Left renal pelvis (tissue), 4 donors: Measurements from ENCODE around the gene TRHDE. TPM values are rescaled to one million over a fixed set of nuclear protein-coding genes. Genes with fewer than 3 reads are reported as not detected.
"Not testable (repeated sequence)": the region's sequence is repeated elsewhere in the genome, so short reads cannot be mapped to it uniquely, and the experiment has no call there.

Experiments used
- DNase-seq, 4 donors: peaks; one replicate each; pipeline ENCODE4 v3.0.0-alpha.2; 2013; ENCODE audit warnings: low read depth in 4 of 4, low spot score in 3 of 4
- polyA plus RNA-seq, 4 donors: library from polyadenylated mRNA; unstranded; fragments of 120-200 nt; gene quantifications; one replicate each; pipeline ENCODE4 v1.2.1, GENCODE V29; 2013; ENCODE audit not compliant: insufficient read length in 4 of 4

The TRHDE gene
- polyA plus RNA-seq, 4 donors: 5.4 to 31.0 (median 25.0) TPM

DNA sequence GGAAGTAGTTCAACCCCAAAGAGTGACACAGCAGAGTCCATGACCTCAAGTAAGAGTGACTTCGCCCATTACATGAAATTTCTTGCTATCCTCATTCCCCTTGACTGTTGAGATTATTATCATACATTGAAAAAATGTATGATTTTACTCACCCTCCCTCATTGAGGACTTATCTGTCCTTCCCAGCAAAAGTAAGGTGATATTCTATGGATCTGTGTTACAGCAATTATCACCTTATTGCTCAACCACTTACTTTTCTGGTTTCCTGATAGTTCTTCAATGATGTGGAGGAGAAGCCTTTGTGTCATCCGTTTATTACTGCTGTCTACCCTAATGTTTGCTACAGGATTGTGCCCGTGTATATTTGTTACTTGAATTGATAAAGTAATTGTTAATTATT, 306.2 kb downstream of the TRHDE start:
- no peak for DNase-seq

DNA sequence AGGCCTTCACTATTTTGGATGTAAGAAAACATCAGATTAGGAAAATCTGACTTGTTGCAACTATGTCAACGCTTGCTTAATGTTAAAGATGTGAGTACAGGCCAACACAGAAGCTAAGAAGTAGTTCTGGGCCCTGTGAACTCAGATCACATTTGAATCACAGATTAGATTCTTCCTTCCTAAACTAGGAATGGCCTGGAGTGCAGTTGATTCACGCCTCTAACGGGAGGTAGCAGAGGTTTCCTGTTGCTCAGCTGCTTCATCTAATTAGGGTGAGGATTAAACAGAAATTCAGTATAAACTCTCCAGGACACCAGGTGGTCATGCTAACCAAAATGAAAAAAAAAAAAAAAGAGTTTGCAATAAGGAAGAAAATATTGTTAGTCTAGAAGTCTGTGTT, 314.3 kb downstream of the TRHDE start:
- no peak for DNase-seq

DNA sequence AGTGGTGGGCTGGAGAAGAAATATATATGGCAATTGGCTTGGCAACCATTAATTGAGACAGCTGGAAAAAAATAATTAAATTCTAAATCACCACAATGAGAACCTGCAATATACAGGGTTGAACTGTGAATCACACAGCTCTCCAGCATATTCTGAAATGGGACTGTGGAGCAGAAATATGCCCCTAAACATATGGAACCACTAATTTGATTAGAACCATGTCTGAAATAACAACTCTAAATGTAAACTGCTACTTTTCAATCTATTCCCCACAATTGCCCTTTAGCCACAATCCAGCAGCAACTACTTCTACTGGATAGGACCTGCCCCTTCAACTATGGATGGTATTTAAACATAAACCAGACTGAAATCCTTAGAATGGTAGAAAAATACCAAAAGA, 330.4 kb downstream of the TRHDE start:
- DNase-seq: no peak

DNA sequence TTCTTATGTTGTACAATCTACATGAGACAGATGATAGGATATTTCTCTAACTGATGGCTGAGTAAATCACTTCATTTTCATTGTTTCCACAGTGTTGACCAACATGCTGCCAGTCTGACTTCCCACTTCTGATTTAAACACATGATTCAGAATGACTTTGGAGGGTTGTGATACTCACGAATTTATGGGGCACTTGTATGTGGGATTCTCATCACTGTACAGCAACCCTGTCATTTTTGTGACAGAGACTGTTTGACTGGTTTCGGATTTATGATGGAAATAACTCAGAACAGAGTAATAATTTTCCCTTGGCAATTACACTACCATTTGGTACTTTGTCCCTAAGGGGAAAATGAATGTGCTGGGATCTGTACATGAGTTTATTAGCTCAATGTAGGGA, 333.8 kb downstream of the TRHDE start:
- DNase-seq: no peak

DNA sequence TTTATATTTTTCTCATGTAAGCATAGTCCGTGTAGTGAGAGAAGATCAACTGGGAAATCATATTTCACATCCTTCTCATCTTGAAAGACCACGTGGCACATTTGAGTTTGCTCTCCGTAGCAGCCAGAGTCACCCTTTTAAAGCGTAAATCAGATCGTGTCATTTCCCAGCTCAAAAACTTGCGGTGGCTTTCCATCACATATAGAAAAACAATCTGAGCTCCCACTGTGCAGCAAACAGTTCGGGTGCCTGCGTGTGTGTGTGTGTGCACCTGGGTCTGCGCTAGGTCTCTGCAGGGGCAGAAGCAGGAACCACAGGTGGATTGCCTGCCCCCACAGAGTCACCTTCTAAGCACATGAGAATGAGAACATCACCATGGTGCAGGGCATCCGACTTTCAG, 338.2 kb downstream of the TRHDE start:
- no peak for DNase-seq

DNA sequence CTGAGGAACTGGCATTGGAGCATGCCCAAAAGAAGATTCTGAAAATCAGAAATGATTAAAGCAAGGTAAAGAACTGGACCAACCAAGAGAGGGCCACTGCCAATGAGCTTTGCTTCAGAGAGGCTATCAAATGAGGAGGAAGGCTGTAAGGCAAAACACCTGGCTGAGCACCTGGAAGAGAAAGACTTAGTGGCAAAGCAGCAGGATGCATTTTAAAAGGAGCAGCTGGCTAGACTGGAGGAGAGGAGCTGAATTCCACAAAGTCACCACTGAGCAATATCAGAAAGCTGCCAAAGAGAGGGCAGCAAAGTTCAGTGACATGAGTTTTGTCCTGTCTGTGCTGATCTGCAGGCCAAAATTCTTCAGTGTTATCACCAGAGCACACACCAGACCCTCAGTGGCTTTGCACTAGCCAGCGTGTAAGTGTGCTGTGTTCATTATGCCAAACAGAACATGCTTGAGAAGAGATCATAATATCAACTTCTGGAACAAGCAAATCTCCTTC, 338.7 kb downstream of the TRHDE start:
- DNase-seq: no peak

DNA sequence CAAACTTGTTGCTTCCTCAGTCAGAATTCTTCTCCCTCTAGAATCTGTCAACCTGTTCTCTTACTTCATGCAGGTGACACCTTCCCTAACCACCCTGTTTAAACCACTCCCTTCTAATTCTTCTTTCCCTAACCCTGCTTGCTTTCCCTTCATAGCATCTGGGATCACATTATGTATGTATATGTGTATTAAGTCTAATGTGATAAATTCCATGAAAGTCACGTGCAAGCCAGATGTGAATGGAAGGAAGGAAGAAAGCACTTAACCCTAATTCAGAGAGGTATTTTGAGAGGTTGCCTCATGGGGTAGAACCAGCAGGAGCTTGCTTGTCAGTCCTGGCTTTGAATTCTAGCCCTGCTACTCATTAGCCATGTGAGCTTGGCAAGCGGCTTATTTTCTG, 340.0 kb downstream of the TRHDE start:
- DNase-seq: no peak

DNA sequence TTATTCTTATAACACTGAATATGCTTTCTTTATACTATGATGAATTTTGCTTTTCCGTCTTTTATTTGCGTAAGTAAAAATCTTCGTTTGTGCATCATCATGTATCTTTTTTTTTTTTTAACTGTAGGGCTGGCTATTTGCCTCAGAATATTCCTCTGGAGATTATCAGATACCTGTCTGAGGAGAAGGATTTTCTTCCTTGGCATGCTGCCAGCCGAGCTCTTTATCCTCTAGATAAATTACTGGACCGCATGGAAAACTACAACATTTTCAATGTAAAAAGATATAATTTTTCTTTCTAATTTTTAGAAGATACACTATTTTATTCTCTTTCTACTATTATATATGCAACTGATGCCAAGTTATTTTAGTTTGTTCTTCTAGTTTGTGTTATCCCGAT, 346.6 kb downstream of the TRHDE start:
- no peak for DNase-seq

DNA sequence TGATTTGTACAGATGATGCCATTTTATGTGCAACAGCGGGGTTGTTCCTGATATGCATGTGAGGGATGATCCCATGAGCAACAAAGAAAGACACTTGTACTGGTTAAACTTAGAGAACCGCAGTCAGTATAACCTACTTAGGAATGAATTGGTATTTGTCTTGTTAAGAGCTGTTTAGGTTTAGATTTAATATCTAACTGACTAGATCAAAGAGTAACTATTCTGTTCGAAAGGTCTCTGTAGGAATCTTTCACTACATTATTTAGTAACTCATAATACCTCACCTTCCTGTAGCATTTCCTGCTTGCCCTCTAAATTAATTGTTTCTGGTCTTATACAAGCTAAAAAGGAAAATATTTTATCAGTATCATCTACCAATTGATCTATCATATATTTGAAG, 350.4 kb downstream of the TRHDE start:
- DNase-seq: no peak

DNA sequence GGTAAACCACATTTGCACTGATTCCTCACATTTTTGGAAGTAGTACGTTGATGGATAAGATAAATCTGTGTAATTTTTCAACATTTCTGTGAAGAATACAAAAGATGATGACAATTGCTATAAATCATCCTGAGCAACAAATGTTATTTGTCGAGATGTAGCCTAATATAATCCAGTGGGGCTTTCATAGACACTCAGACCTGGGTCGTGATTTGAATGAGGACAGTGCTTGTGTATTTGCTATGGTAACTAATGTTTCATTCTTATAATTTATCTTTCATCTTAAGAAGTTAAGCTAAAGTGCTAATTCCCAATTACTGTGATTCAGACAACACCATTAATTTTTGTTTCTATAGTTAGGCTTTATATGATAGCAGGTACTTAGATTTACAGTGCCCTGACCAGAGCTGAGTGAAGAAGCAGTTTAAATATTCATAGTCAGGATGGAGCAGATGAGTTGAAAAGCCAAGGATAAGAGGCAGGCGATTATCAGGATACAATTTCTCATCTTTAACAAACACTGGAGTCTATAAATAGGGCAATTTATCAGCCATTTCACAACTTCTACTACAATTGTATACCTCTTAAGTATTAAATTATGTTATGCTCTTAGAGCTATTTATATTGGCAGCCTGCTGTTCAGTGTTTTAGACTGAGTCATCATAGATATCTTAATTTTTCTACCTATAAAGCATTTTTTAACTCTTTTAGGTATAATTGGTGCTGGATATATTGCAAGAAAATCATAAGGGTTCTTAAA, 359.9 kb downstream of the TRHDE start:
- no peak for DNase-seq

DNA sequence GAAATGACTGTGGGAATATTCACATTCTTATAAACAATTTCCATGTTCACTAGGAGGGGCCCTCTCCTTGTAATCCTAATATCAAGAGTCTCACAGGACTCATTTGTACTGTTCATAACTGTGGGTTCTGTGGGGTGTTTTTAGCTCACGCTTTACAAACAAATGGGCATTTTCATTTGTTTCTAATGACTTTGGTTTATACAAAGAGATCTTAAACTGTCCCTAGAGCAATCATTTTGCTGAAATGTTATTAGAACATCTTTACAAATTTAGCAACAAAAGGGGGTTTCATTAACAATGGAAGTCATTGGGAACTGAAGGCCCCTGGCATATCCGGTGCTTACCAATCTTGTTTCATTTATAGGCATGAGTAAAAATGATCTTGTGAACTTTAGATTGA, 370.5 kb downstream of the TRHDE start:
- no peak for DNase-seq

DNA sequence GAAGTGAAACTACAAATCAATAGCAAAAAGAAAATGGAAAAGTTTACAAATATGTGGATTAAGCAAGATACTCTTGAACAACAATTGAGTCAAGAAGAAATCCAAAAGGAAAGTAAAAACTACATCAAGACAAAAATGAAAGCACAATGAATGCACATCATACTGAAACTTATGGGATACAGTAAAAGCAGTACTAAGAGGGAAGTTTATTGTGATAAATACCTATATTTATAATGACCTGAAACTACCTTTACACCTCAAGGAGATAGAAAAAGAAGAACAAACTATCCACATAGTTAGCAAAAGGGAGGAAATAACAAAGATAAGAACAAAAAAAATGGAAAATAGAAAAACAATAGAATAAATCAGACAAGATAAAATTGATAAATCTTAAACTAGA, 375.0 kb downstream of the TRHDE start:
- no peak for DNase-seq

DNA sequence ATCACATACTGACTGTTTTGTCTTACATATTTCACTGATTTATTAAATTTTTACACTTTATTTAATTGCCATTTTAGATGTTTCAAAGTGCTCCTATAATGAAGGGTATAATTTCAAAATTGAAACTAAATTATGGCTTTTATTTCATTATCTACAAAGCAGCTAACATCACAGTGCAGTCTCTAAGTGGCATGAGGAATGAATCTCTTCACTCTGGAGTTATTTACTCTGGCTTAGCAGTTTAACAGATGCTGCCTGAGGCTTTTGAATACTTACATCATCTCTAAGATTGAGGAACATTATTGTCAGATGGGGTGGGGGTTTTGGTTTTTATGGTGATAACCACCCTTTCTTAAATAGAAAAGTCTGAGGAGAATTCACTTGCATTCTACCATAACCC, 386.4 kb downstream of the TRHDE start:
- no peak for DNase-seq

DNA sequence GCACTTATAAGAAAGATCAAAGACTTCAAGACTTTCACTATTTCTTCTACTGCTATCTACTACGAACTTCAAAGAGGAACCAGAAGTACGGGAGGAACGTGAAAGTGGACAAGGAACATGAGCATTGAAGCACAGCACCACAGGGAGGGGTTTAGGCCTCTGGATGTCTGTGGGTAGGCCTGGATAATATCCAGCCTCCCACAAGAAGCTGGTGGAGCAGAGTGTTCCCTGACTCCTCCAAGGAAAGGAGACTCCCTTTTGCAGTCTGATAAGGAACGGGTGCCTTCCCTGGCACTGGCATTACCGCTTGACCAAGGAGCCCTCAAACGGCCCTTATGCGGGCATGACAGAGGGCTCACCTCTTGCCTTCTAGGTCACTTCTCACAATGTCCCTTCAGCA, 388.0 kb downstream of the TRHDE start:
- not testable (repeated sequence) for DNase-seq

DNA sequence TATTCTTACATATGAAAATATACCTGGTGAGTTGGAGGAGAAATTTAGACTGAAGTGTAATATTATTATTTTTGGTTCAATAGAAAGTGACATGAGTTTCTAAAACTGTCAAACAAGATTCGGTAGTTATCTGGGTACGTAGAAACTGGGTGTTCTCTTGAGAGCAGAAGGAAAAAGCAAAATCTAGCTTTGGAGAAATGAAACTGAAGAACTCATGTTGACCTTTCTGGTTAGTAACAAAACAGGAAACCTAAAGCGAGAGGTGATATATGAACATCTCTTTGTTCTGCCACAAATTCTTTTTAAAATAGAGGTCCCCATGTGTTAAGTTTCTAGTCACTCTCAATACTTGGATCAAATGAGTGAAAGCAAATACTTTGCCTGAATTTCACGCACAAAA, 401.7 kb downstream of the TRHDE start:
- no peak for DNase-seq

DNA sequence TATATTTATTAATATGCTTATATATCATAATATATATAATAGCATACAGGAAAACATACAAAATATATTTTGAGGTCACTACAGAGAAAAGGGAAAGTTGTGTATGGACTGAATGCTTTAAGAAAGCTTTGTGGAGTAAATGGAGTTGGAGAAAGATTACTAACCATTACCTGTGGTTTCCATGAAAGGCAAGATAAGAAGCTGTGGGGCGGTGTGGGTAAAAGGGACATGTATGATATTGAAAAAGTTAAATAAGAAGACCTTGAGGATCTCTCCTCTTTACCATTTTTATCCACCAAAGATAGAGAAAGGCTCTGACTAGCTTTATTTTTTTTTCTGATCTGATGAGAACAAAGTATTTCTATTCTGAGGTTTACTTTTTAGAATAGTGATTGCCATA, 404.4 kb downstream of the TRHDE start:
- no peak for DNase-seq

DNA sequence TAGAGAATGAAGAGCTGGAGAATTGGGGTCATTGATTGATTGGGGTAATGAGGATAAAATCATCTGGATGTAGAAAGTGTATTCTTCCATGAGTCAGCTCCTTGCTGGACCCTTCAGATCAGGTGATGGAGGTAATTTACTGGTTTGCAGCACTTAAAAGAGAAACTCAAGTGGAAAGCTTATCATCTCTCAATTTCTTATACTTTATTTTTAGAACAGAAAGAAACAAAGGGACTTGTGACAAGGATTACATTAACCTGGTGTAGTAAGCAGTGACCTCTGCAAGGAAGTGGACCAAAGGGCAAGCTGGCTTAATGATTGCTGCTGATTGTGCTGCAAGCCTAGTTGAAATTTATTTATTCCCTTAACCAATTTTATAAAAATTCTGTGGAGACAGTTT, 405.0 kb downstream of the TRHDE start:
- DNase-seq: no peak

DNA sequence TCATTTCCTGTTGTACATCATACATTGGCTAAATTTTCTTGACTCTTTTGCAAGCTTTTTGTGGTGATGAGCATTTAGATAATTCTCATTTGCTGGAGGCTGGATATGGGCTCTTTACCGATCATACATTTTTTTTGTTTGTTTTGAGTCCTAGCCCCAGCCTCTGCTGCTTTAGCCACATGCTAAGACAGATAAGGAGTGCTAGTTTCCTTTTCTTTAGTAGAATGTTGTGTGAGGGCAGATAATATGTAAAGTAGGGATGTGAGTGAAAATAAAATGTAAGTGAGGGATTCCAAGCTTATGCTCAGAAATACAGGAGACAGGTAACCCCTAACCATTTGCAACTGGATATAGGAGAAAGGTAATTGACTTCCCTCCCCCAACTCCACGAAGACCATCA, 405.7 kb downstream of the TRHDE start:
- no peak for DNase-seq

DNA sequence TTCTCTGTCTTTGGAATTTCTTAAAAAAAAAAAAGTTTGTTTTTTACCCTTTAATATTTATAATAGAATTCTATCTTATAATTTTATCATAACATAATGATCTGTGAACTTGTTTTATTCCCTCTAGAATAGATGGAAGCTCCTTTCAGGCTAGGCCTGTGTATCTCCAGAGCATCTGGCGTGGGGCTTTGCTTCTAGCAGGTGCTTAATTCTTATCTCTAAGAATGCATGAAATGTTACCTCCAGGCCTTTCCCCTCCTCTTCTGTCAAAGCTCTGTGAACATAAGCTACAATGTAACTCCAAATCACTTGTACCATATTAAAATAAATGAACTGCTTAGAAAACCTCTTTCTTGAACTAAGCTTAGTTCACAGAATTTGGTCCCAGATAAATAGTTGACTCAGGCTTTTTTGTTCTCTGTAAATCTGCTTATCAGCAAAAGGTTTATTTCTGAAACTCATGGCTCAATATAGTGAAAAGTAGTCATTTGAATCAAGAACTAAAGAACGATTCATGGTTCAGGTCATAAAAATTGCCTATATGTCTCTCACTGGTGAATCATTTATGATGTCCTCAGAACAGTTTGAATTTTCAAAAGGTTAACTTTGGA, 407.1 kb downstream of the TRHDE start:
- DNase-seq: no peak

DNA sequence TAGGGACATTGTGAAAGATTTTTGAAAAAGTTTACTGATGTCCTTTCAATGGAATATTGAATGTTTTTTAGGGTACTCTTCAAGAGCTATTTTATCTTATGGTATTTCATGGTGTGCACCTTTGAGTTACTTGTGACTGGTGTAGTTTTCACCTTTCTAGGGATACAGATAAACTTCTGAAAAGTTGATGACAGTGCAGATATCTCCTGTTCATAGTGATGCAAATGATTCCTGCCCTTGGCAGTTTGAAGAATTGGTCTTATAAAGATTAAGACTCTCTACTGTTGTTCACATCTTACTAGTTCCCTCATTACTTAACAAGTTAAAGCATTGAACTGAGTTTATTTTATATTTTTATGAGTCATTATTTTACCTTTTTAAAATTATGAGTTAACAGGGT, 408.9 kb downstream of the TRHDE start:
- no peak for DNase-seq

DNA sequence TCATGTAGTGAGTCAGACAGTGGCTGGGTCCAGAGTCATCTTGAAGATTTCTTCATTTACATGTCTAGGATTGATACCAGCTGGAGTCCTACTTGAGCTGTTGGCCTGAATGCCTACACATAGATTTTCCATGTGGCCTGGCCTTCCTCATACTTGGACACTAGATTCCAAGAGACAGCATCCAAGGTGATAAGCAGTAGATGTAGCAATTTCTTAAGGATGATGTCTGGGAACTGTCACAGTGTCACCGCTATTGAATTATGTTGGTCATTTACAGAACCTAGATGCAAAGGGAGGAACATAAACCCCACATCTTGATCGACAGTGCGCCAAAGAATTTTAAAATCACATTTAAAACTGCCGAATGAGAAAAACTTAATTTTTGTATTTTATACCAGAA, 412.3 kb downstream of the TRHDE start:
- no peak for DNase-seq

DNA sequence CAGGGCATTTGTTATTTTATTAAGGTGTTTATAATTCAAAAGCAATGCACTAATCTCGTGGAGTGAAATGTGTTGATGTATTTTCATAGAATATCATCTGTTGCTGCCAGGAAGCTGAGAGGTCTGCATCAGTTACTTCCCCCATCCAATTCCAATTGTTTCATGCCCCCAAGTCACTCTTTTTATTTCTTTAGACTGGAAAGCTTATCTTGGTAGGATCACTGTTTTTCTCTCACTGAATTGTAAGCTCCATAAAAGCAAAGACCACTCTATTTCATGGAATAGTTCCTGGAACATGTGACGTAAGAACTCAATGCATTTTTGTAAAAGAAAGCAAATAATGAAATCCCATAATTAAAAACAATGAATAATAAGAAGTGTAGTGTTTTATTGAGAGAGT, 420.2 kb downstream of the TRHDE start:
- no peak for DNase-seq

DNA sequence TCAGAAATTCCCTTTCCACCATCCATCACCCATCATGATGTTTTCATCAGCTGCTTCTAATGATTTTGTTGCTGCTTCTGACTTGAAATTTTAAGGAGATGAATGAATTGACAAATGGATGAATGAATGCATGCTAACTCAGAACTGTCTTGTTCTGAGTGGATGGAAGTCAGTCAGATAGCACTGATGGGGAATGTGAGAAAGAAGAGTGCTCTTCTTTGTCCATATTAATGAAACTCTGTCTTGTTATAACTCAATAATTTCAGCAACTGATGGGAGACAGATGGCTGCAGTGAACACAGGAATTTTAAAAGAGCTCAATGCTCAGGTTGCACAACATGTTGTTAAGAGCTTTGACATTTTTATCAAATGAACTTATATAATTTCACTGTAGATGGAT, 422.0 kb downstream of the TRHDE start:
- DNase-seq: no peak
